Keratinocyte (primary cell): Measurements from ENCODE around the gene SUGCT.

Experiments
- EZH2 ChIP-seq: IDR thresholded peaks from one replicate; pipeline ENCODE4 v1.6.1; 2012; ENCODE audit warnings: inconsistent platforms, mild to moderate bottlenecking, low read length, moderate library complexity
- TF ChIP-seq, protein P1 (sequence below), 3 experiments: IDR thresholded peaks in 1 of 3; conservative IDR thresholded peaks in 1 of 3; optimal IDR thresholded peaks in 1 of 3; 2 replicates in 2 of 3; 3 replicates in 1 of 3; pipeline versions ENCODE3 to v1.5.1; 2011; ENCODE audit warnings: low read length in 3 of 3, mild to moderate bottlenecking in 3 of 3, moderate library complexity in 2 of 3, control low read depth in 1 of 3, inconsistent platforms in 1 of 3; ENCODE audit not compliant: insufficient read depth in 2 of 3; ENCODE audit errors: extremely low read depth in 1 of 3

DNA sequence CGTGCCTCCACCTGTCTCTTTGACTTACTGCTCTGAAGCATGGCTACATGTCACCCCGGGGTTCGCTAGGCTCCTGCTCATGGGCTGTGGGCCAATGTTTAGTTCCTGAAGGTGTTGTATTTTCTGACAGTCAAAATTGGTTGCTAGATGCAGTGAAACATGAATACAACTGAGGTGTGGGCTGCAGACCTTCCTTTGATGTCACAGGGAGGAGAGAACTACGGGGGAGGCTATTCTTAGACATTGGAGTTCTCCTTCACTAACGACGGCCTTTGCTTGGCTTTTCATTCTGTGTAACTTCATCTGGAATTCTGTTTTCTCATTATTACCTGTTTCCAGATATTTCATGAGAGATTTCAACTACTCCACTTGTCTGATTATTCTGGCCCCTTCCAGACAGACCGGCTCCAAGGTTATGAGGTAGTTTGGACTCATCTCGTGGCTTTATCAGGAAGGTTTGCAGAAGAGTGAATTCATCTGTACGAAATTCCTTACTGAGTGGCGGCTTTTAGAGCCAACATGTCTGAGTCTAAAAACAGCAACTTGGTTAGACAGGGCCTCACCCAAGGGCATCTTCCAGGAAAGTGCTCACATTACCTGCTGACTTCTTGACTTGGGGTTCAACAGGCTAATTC, 774.7 kb downstream of the SUGCT start:
- TF ChIP-seq, protein P1, sequence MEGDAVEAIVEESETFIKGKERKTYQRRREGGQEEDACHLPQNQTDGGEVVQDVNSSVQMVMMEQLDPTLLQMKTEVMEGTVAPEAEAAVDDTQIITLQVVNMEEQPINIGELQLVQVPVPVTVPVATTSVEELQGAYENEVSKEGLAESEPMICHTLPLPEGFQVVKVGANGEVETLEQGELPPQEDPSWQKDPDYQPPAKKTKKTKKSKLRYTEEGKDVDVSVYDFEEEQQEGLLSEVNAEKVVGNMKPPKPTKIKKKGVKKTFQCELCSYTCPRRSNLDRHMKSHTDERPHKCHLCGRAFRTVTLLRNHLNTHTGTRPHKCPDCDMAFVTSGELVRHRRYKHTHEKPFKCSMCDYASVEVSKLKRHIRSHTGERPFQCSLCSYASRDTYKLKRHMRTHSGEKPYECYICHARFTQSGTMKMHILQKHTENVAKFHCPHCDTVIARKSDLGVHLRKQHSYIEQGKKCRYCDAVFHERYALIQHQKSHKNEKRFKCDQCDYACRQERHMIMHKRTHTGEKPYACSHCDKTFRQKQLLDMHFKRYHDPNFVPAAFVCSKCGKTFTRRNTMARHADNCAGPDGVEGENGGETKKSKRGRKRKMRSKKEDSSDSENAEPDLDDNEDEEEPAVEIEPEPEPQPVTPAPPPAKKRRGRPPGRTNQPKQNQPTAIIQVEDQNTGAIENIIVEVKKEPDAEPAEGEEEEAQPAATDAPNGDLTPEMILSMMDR (optimal IDR thresholded peaks at IDR 0.05 in 1 of 3, IDR thresholded peaks at IDR 0.05 in 1 of 3, conservative IDR thresholded peaks at IDR 0.05 in 1 of 3; ENCODE audit: extremely low read depth in 1 of 3, insufficient read depth in 2 of 3, low read length in 3 of 3), result no peak
- TF ChIP-seq EZH2, result no peak
